OCI-LY3 (cell line): ENCODE measurements around the gene FCN2.

Source experiments
- EZH2phosphoT487 ChIP-seq: fragments of 200-600 bp; shearing (Covaris generic); IDR thresholded peaks from 2 replicates; pipeline ENCODE4 v1.6.1; 2018; ENCODE audit warnings: antibody characterized with exemption, mixed run types, low read depth
- TF ChIP-seq, protein P1 (sequence below): fragments of 200-600, 300-600 bp; sonication (generic); IDR thresholded peaks from 2 replicates; pipeline ENCODE4 v1.5.1; 2014; ENCODE audit warnings: antibody characterized with exemption, low read length, low read depth

DNA sequence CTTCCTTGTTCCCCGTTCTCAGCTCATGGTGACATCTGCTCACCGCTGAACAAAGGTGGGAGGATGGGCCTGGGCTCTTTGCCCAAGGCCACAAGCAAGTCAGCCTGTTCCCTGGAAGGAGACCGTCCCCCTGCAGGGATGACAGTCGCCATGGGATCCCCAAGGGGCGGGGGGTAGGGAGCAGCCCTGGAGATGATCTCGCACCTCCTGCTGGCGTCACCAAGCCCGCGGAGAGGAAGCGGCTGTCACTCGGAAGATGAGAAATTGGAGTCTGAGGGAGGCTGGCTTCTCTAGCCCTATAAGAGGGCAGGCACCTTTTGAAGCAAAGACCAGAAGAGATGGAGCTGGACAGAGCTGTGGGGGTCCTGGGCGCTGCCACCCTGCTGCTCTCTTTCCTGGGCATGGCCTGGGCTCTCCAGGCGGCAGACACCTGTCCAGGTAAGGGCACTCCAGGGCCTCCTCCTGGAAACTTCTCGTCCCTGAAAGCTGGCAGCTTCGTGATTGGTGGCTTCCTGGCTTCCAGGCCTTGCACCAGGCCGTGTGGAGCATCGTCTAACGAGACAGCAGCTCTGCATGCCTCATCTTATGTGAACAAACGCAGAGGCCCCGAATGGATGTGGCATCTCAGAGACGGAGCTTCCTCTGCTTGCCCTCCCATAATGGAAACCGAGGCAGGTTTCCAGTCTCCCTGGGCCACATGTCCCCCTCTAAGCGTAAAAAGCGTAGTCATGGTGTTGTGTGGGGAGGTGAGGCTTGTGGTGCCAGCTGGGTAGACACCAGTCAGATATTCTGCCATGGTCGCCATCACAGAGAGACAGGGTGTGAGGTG is at the start of gene FCN2:
- TF ChIP-seq, protein P1, sequence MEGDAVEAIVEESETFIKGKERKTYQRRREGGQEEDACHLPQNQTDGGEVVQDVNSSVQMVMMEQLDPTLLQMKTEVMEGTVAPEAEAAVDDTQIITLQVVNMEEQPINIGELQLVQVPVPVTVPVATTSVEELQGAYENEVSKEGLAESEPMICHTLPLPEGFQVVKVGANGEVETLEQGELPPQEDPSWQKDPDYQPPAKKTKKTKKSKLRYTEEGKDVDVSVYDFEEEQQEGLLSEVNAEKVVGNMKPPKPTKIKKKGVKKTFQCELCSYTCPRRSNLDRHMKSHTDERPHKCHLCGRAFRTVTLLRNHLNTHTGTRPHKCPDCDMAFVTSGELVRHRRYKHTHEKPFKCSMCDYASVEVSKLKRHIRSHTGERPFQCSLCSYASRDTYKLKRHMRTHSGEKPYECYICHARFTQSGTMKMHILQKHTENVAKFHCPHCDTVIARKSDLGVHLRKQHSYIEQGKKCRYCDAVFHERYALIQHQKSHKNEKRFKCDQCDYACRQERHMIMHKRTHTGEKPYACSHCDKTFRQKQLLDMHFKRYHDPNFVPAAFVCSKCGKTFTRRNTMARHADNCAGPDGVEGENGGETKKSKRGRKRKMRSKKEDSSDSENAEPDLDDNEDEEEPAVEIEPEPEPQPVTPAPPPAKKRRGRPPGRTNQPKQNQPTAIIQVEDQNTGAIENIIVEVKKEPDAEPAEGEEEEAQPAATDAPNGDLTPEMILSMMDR: no peak
- no peak for TF ChIP-seq EZH2phosphoT487
